HEK293T (cell line): ENCODE measurements around the gene HSPA4L.

Experiments
- ARNT ChIP-seq: fragments of 450-650 bp; IDR thresholded peaks from 2 replicates; pipeline ENCODE4 v1.6.1; 2017; ENCODE audit warnings: mild to moderate bottlenecking
- BHLHE40 ChIP-seq: fragments of 450-650 bp; IDR thresholded peaks from 2 replicates; pipeline ENCODE4 v1.6.1; 2016; ENCODE audit warnings: mild to moderate bottlenecking, moderate library complexity, borderline replicate concordance
- FOXK2 ChIP-seq: fragments of 450-650 bp; IDR thresholded peaks from 2 replicates; pipeline ENCODE4 v1.6.1; 2016; ENCODE audit warnings: mild to moderate bottlenecking
- FOXM1 ChIP-seq: fragments of 450-650 bp; IDR thresholded peaks from 2 replicates; pipeline ENCODE4 v1.6.1; 2017; ENCODE audit warnings: mild to moderate bottlenecking, borderline replicate concordance
- HDGF ChIP-seq: fragments of 450-650 bp; IDR thresholded peaks from 2 replicates; pipeline ENCODE4 v1.6.1; 2017; ENCODE audit warnings: antibody characterized with exemption, borderline replicate concordance
- NFRKB ChIP-seq: fragments of 450-650 bp; IDR thresholded peaks from 2 replicates; pipeline ENCODE4 v1.6.1; 2016; ENCODE audit warnings: mild to moderate bottlenecking, moderate library complexity
- PKNOX1 ChIP-seq: fragments of 450-650 bp; IDR thresholded peaks from 2 replicates; pipeline ENCODE4 v1.6.1; 2016
- SP1 ChIP-seq: fragments of 450-650 bp; IDR thresholded peaks from 2 replicates; pipeline ENCODE4 v1.6.1; 2017
- SUZ12 ChIP-seq: fragments of 450-650 bp; IDR thresholded peaks from 2 replicates; pipeline ENCODE4 v1.6.1; 2016; ENCODE audit warnings: mild to moderate bottlenecking
- TARDBP ChIP-seq: fragments of 450-650 bp; IDR thresholded peaks from 2 replicates; pipeline ENCODE4 v1.6.1; 2016
- ZNF384 ChIP-seq: fragments of 450-650 bp; IDR thresholded peaks from 2 replicates; pipeline ENCODE4 v1.6.1; 2016

GRCh38 chr4:127880763-127881562 is 98.8 kb downstream of the HSPA4L start, which contains the start of gene PLK4:
- TF ChIP-seq ZNF384 (no peak), SP1 (no peak), BHLHE40 (no peak), HDGF (no peak), NFRKB (peak; percentile 93), SUZ12 (no peak), FOXM1 (no peak), ARNT (no peak), FOXK2 (no peak), PKNOX1 (no peak), TARDBP (no peak)
